ENCODE results near the gene PCLO. TPM values are rescaled to one million over a fixed set of nuclear protein-coding genes. Genes with fewer than 3 reads are reported as not detected.
"Not testable (repeated sequence)": the region's sequence is repeated elsewhere in the genome, so short reads cannot be mapped to it uniquely, and the experiment has no call there.

PCLO gene
- total RNA-seq, 2 donors from 2014 or later = 0.03 TPM; not detected in 1

GRCh38 chr7:82745117-82745516 lies 417.6 kb downstream of the PCLO start:
- H3K4me3 Mint-ChIP-seq = no peak overlapping the region
- no peaks in the 10 kb centered on the region for H3K4me1 Mint-ChIP-seq
- no peaks in the 10 kb centered on the region for H3K27me3 Mint-ChIP-seq
- H3K9me3 Mint-ChIP-seq = peaks cover 8% of the 10 kb centered on the region
- H3K27ac Mint-ChIP-seq = no peak overlapping the region
- no peak for ATAC-seq (replicated peaks)
- H3K36me3 Mint-ChIP-seq (ENCODE audit: low read depth) = no peaks in the 10 kb centered on the region

GRCh38 chr7:82742163-82742562 lies 420.5 kb downstream of the PCLO start:
- peaks cover 11% of the 10 kb centered on the region for H3K9me3 Mint-ChIP-seq
- H3K27me3 Mint-ChIP-seq = no peaks in the 10 kb centered on the region
- no peak for ATAC-seq (replicated peaks)
- H3K4me3 Mint-ChIP-seq = no peak overlapping the region
- H3K27ac Mint-ChIP-seq = no peak overlapping the region
- no peaks in the 10 kb centered on the region for H3K4me1 Mint-ChIP-seq
- no peaks in the 10 kb centered on the region for H3K36me3 Mint-ChIP-seq (ENCODE audit: low read depth)

DNA sequence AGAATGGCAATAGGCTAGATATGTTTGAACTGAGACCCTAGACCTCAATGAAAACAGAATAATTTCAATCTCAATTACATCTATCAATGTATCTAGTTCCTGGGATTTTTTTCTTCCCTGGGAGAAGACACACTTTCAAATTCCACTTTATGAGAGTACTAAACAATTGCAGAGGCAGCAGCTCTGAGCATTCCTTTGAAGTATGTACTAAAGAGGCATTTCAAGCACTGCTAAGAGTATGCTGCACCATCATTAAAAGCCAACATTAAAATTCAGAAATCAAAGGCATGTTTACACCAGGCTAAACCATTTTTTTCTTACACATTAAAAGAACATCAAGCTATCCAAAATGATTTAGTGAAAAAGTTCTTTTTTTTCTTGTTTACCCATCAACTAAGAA lies 421.2 kb downstream of the PCLO start:
- Mint-ChIP-seq H3K36me3 (ENCODE audit: low read depth) (no peaks in the 10 kb centered on the region), H3K4me1 (no peaks in the 10 kb centered on the region), H3K27me3 (no peaks in the 10 kb centered on the region), H3K27ac (no peak overlapping the region), H3K9me3 (peaks cover 11% of the 10 kb centered on the region), H3K4me3 (no peak overlapping the region)
- no peak for ATAC-seq (replicated peaks)

DNA sequence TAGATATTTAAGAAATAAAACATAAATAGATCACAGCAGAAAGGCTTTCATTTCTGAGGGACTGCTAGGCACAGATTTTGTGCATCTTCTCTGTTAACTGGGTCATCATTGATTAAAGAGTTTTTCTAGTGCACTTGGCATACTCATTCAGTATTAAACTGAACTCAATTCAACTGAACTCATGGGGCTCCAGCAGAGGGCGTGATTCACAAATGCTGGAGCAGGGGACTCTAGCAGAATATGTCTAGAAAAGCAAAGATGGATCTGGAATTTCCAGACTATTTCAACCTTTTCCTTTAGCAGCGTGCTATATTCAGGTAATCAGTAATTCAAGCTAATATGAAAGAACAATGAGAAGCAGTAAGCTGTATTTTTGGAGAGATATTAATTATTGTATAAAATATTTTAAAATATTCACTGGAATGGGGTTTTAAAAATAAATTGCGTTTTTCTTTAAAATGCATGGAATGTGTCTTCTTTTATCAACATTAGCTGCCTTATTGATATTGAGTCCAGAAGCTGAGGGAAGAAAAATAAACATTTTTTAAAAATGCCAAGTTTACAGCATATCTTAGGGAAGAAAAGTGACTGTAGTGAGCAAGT lies 422.3 kb downstream of the PCLO start:
- H3K27me3 Mint-ChIP-seq = no peaks in the 10 kb centered on the region
- H3K36me3 Mint-ChIP-seq (ENCODE audit: low read depth) = no peaks in the 10 kb centered on the region
- H3K4me3 Mint-ChIP-seq = no peak overlapping the region
- no peak overlapping the region for H3K27ac Mint-ChIP-seq
- H3K4me1 Mint-ChIP-seq = no peaks in the 10 kb centered on the region
- no peak for ATAC-seq (replicated peaks)
- peaks cover 11% of the 10 kb centered on the region for H3K9me3 Mint-ChIP-seq

GRCh38 chr7:82736633-82737032 lies 426.1 kb downstream of the PCLO start:
- Mint-ChIP-seq H3K9me3 (peaks cover 4% of the 10 kb centered on the region), H3K4me1 (no peaks in the 10 kb centered on the region), H3K27ac (no peak overlapping the region), H3K27me3 (no peaks in the 10 kb centered on the region), H3K4me3 (no peak overlapping the region), H3K36me3 (ENCODE audit: low read depth) (no peaks in the 10 kb centered on the region)
- ATAC-seq (replicated peaks) = no peak

GRCh38 chr7:82732677-82733076 lies 430.0 kb downstream of the PCLO start:
- Mint-ChIP-seq H3K4me3 (no peak overlapping the region), H3K4me1 (no peaks in the 10 kb centered on the region), H3K9me3 (no peaks in the 10 kb centered on the region), H3K27ac (no peak overlapping the region), H3K36me3 (ENCODE audit: low read depth) (no peaks in the 10 kb centered on the region), H3K27me3 (no peaks in the 10 kb centered on the region)
- ATAC-seq (replicated peaks) = no peak

DNA sequence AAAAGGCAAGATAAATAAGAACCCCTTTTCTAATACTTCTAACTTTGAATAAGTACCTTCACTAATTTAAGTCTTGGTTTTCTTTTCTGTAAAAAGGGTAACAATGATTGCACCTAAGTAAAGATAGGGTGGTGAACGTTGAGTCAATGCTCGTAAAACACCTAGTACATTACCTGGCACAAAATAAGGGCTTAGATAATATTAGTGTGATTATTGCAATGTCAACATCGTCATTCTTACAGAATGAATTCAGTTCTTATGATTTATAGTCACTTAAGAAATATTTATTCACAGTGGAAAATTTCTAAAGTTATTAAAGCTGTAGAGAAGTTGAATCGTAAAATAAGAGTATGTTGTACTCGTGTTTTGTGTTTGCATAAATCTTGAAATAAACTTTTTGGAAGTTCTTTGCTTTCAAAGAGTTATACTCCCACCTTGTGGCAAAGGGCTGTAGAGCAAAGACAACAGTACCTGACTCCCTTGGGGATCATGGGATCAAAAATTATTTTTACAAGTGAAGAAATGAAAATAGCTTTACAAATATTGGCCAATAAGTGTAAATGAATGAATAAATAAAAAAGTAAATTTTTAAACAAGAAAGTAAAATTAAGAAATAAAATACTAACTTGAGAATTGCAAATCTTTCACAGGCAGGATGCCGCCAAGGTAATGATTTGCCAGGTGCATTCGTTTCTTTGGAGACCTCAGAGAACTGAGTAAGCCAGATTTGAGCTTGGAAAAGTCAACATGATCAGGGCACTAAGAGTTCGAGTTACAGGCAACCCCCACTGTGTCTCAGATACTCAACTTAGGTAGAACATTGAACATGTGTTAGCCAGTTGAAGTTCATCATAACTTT lies 433.3 kb downstream of the PCLO start:
- no peaks in the 10 kb centered on the region for H3K27me3 Mint-ChIP-seq

GRCh38 chr7:82726038-82726800 lies 436.5 kb downstream of the PCLO start:
- no peak for ATAC-seq (replicated peaks)
- Mint-ChIP-seq H3K4me1 (no peaks in the 10 kb centered on the region), H3K27ac (no peak overlapping the region), H3K27me3 (no peaks in the 10 kb centered on the region), H3K4me3 (no peak overlapping the region), H3K9me3 (no peaks in the 10 kb centered on the region), H3K36me3 (ENCODE audit: low read depth) (no peaks in the 10 kb centered on the region)

More for the DNA sequence above, 433.3 kb downstream of the PCLO start:
- Mint-ChIP-seq H3K9me3 (no peaks in the 10 kb centered on the region), H3K4me3 (no peak overlapping the region), H3K27ac (no peak overlapping the region), H3K36me3 (ENCODE audit: low read depth) (no peaks in the 10 kb centered on the region), H3K4me1 (no peaks in the 10 kb centered on the region)
- ATAC-seq (replicated peaks) = no peak

GRCh38 chr7:82723411-82723810 lies 439.3 kb downstream of the PCLO start:
- H3K4me1 Mint-ChIP-seq = no peaks in the 10 kb centered on the region
- no peaks in the 10 kb centered on the region for H3K9me3 Mint-ChIP-seq
- H3K27me3 Mint-ChIP-seq = no peaks in the 10 kb centered on the region
- H3K36me3 Mint-ChIP-seq (ENCODE audit: low read depth) = no peaks in the 10 kb centered on the region
- no peak overlapping the region for H3K4me3 Mint-ChIP-seq
- H3K27ac Mint-ChIP-seq = no peak overlapping the region
- ATAC-seq (replicated peaks) = no peak

GRCh38 chr7:82722946-82723345 lies 439.7 kb downstream of the PCLO start:
- H3K27me3 Mint-ChIP-seq = no peaks in the 10 kb centered on the region
- H3K4me3 Mint-ChIP-seq = no peak overlapping the region
- no peak for ATAC-seq (replicated peaks)
- no peaks in the 10 kb centered on the region for H3K9me3 Mint-ChIP-seq
- no peaks in the 10 kb centered on the region for H3K36me3 Mint-ChIP-seq (ENCODE audit: low read depth)
- H3K4me1 Mint-ChIP-seq = no peaks in the 10 kb centered on the region
- H3K27ac Mint-ChIP-seq = no peak overlapping the region

- no peak overlapping the region for H3K27ac Mint-ChIP-seq
- ATAC-seq (replicated peaks) = no peak
- no peak overlapping the region for H3K4me3 Mint-ChIP-seq
- H3K27me3 Mint-ChIP-seq = no peaks in the 10 kb centered on the region
- no peaks in the 10 kb centered on the region for H3K9me3 Mint-ChIP-seq
- H3K36me3 Mint-ChIP-seq (ENCODE audit: low read depth) = no peaks in the 10 kb centered on the region
- no peaks in the 10 kb centered on the region for H3K4me1 Mint-ChIP-seq
Observed at GRCh38 chr7:82715344-82715743, 447.3 kb downstream of the PCLO start.

DNA sequence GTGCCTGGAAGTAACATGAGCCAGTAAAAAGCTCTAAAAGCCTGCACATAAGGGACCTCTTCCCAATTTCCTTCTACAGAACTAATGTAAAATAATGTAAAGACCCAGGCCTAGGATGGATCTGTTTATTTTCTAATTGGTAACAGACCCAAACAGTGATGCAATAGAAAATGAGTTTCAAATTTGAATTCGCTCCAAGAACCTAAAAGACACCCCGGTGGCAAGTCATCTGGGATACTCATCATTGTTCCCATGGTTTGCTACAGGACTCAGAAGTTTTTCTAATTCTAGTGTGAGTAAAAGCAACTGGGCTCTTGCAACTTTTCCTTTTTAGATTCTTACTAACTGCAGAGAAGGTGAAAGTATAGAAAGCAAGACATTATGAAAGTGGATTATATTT lies 447.8 kb downstream of the PCLO start:
- H3K4me1 Mint-ChIP-seq = no peaks in the 10 kb centered on the region
- H3K27ac Mint-ChIP-seq = no peak overlapping the region
- ATAC-seq (replicated peaks) = no peak
- H3K9me3 Mint-ChIP-seq = no peaks in the 10 kb centered on the region
- H3K36me3 Mint-ChIP-seq (ENCODE audit: low read depth) = no peaks in the 10 kb centered on the region
- H3K27me3 Mint-ChIP-seq = no peaks in the 10 kb centered on the region
- no peak overlapping the region for H3K4me3 Mint-ChIP-seq

DNA sequence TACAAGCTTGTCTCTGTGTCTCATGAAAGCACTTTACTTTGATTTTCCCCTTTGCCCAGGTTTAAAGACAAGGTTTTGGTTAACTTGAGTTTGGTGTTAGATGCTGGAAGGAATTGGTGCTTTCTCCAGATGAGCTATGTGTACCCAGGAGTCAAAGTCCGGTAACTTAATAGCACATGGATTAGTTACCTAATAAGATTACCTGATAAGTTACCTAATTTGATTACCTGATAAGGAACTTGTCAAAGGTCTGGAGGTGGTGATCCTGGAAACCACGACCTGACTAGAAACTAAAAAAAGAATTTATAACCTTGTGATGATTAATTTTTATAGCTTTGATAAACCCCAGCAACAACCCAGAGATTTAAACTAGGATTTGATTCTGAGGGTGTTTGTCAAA lies 449.2 kb downstream of the PCLO start:
- H3K4me3 Mint-ChIP-seq = no peak overlapping the region
- no peaks in the 10 kb centered on the region for H3K27me3 Mint-ChIP-seq
- H3K36me3 Mint-ChIP-seq (ENCODE audit: low read depth) = no peaks in the 10 kb centered on the region
- no peak overlapping the region for H3K27ac Mint-ChIP-seq
- no peaks in the 10 kb centered on the region for H3K9me3 Mint-ChIP-seq
- ATAC-seq (replicated peaks) = no peak
- H3K4me1 Mint-ChIP-seq = no peaks in the 10 kb centered on the region

GRCh38 chr7:82706344-82706743 lies 456.3 kb downstream of the PCLO start:
- not testable (repeated sequence) for H3K27me3 Mint-ChIP-seq, H3K27ac Mint-ChIP-seq, H3K9me3 Mint-ChIP-seq

More at GRCh38 chr7:82706344-82706743, 456.3 kb downstream of the PCLO start:
- H3K36me3 Mint-ChIP-seq (ENCODE audit: low read depth); H3K4me3 Mint-ChIP-seq; H3K4me1 Mint-ChIP-seq; ATAC-seq (replicated peaks): not testable (repeated sequence)

Data from activated T-helper 17 cell treated with anti-CD3 and anti-CD28 coated beads, Interleukin-2, amount 50 U/mL, for 72 hours (primary cell).